Occipital lobe (tissue), 2 donors: Measurements from ENCODE around the gene P2RX3. TPM values are rescaled to one million over a fixed set of nuclear protein-coding genes. Genes with fewer than 3 reads are reported as not detected.
"Not testable (repeated sequence)": the region's sequence is repeated elsewhere in the genome, so short reads cannot be mapped to it uniquely, and the experiment has no call there.

Experiments
- DNase-seq: peaks from one replicate; lab custom pipeline; 2025; lab: John Stamatoyannopoulos, UW
- total RNA-seq: library from RNA; depleted of rRNA; stranded (reverse); fragments of >200 nt; gene quantifications from one replicate; pipeline ENCODE4 v1.2.3, GENCODE V29; 2014

The P2RX3 gene
- total RNA-seq, 1 donor from 2014 or later: not detected

DNA sequence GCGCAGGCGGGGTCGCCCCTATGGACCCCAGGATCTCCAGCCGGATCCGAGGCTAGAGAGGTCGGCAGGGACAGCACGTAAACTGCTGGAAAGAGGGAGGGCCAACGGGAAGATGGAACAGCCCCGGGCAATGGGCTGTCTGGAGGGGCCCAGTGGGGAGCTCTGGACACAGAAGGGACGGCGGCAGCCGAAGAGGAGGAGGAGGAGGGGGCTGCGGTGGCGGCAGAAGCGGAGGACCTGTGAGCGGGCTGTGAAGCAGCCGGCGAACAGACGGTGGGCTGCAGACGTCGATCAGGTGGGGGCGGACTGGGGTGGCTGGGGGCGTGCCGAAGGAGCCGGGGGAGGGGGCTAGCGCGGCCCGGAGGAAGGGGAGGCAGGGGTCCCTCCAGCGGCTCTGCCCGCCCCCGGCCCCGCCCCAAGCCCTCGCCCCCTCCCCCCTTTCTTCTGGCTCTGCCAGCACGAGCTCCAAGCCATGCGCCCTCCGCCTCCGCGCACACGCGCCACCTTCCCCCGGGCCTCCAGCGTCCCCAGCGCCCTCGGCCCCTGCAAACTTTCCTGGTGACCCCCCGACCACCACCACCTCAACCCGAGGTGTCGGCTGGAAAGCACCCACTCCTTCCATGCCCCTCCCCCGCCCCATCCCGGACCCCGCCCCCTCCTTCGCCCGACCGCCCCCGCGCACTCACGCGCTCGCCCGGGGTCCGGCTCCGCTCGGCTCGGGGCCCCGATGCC is 13.8 kb upstream of the P2RX3 start:
- no peak for DNase-seq

DNA sequence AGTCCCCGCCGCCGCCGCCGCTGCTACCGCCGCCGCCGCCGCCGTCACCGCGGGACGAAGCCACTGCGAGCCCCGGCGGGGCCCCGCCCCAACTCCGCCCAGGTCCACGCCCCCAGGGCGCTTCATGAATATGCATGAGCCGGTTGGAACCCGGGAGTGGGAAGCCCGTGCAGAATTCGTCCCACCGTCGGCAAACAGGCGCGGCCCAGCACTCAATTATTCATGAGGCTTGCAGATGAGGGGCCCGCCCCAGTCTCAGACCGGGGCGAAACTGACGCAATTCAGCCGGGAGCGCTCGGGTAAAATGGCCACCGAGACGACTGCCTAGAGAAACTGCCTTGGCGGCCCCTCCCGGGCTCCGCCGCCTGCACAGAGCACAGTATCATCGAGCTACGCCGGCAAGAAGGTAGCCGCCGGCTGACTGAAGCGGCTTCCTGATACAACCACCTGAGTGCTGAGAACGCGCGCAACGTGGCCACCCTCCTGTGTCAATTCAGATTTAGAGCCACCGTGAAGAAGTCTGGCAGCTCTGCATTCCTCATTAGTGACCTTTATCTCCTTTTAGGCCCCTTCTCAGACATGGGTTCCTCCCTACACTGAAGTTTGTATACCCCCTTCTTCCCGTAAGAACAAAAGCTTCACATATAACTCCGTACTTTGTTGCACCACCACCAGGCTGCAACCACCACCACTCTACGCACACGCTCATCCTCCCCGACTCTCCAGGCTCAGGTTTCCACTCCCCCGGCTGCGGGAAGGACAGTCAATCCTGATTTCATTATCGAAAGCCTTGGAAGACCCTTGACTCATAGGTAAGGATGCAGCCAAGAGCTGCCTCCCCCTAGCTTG is 13.0 kb upstream of the P2RX3 start, which contains the start of gene TNKS1BP1:
Gene TNKS1BP1 (minus strand): TSS at position 67 of the 849 bp plus-strand sequence. CDS start 3,067 bp downstream, outside the sequence.
- DNase-seq: peak; percentile 95

DNA sequence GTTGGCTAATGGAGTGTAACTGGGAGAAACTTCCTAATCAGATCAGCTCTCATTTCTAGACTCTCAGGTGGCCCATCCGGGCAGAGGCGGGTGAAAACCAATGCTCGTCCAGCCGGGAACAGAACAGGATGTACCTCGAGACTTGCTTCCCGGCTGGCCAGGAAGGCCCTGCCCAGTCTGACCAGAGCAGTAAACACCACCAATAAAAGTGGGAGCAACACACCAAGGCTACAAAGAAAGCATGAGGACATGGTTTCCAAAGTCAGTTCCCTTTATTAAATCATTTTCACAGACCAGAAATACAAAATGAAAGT is 12.5 kb upstream of the P2RX3 start:
- DNase-seq: no peak

DNA sequence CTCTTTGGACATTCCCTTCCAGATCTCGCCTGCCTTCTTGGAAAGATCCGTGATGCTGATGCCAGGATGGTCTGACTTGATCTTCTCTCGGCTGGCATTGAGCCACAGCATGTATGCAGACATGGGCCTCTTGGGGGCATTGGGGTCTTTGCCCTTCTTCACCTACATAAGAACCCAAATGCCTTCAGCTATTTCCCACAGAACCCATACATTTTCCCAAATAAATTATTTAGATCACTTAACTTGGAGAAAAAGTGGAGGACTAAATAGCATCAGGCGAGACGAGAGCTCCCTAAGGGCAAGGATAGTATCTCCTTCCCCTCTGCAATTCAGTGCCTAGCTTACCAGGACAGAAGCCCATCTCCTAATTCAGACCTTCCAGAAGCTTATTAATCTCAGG is 10.4 kb upstream of the P2RX3 start:
- no peak for DNase-seq

DNA sequence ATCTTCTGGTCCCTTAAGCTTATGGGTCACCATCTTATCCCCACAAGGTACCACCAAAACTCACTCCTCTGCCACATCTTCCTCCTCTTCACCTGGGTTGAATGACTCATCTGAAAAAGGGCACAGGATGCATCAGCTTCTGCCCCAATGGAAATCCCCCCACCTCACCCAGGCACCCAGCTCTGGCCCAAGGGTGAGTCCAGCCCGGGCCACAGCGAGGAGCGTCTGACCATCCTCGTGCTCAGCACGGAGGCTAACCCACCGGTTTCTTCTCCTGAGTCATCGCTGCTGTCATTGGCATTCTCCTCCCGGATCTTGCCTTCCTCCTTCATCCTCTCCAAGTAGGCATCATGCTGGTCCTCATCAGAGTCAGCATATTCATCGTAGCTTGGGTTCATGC is 8.1 kb upstream of the P2RX3 start:
- DNase-seq: no peak

DNA sequence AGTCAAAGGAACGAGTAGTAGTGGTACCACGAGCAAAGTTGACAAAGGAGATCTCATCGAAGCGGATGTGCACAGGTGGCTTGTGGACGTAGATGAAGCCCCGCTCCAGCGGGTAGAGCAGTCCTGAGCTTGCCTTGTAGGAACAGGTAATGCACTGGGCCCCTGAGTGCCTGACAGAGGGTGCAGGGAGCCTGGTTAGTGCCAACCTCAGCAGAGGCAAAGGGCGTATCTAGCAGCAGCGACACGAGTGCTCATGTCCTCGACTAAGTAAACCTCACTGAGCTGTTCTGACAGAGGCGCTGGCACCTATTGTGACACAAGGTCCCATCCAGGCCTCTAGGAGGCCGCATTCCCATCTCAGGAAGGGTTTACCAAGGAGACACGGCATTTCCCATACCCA is 6.4 kb upstream of the P2RX3 start:
- no peak for DNase-seq

DNA sequence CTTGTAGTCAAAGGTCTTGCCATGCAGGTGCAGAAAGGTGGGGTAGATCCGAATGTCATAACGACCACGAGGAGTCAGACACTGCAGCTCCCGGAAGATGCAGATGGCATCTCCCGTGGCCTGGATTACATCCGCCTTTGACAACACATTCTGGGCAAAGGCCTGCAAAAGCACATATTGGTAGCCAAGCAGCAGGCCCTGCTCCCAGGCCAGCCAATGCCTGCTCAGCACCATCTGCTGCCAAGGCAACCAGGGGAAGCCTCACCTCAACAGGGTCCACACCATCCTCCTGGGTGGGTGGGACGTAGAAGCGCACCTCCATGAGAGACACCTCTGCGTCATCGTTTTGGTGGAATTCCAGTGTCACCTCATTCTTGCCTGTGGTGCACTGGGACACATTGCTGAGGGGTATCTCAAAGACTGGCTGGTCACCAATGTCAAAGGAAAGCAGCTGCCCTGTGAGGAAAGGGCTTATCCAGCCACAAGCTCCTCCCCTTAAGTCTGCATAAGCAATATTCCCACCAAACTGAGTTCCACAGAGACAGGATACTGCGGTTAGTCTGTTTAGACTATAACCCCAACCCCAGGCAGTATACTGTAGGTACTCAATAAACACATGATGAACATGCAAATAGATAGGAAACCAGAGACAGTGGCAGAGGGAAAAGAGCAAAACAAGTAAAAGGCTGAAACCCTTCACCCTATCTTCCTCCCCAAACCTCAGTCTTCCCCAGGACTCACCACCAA is 5.3 kb upstream of the P2RX3 start:
- DNase-seq: no peak

DNA sequence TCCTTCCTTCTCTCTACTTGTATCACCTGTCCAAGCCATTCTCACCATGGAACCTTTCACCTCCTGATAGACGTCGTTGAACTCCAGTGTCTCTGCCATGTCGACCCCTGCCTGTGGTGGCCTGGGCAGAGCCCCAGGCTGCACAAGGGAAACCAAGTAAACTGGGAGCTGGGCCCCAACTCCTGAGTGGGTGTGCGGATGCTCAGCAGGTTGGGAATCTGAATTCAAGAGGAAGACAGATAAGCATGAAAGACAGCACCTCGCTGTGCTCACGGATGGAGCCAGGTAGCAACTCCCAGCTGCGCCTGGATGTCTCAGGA is 3.2 kb upstream of the P2RX3 start:
- no peak for DNase-seq

DNA sequence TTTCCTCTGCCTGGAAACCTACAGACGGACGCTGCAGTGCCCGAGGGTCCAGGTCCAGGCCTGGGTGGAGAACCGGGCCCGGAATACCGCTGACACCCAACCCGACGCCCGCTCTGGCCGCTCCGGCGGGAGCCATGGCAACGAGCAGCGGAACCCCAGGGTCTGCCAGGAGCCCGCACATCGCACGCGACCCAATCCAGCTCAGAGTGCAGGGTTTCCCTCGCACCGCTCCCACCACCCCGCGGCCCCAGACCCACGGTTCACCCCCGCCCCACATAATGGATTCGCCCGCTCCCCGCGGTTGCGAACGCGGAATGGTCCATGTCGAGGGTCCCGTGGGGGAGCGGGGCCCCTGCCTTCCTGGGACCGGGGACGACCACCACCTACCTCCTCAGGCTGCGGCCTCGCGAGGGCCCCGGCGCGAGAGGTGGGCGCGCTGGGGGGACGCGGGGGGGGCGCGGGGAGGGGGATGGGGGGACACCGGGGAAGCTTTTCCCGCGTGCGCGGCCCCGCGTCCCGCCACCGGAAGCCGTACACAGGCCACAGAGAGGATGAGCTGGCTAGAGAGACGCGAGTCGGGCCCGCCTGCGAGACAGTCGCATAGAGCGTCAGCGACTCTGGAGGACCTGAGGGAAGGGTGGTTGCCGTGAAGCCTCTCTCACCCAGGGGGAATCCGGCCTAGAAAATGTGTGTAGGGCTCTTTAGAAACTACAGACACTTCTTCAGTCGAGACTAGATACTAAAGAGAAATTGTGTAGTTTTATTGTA is 2.6 kb upstream of the P2RX3 start, which contains the start of gene SSRP1:
Gene SSRP1 (minus strand): TSS at position 550 of the 768 bp plus-strand sequence. CDS start 771 bp downstream, outside the sequence.
- peak; percentile 87 for DNase-seq

DNA sequence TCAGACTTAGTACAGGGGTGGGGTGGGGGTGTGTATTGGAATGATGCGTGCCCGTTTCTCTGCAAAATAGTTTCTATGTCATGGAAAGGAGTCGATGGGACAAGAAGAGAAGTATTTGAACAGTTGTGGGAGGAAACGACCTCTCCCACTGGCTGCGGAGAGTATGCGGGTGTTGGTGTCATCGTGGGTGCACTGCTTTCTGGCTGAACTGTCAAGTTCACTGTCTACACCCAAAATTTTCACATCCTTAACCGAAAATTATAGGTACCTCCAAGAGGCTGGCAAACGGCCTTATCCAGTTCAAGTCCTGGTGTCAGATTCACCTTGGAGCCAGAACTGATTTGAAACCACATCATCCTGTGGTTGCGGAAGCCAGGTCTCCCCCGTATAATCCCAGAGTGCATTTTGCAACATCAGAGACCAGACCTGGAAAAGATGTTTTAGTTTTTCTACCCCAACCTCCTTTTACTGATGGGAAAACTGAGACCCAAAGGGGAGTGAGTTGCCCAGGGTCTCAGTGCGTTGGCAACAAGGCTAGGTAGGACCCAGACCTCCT is 2.0 kb upstream of the P2RX3 start:
- no peak for DNase-seq

DNA sequence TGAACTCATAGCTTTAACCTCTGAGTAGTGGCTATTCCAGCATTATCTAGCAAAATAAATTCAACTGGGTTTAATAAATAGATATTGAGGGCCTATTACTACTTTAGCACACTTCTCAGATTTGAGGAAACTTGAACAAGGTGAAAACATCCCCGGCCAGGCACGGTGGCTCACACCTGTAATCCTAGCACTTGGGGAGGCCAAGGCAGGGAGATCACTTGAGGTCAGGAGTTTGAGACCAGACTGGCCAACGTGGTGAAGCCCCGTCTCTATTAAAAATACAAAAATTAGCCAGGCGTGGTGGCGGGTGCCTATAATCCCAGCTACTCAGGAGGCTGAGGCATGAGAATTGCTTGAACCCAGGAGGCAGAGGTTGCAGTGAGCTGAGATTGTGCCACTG is 1.3 kb upstream of the P2RX3 start:
- not testable (repeated sequence) for DNase-seq

DNA sequence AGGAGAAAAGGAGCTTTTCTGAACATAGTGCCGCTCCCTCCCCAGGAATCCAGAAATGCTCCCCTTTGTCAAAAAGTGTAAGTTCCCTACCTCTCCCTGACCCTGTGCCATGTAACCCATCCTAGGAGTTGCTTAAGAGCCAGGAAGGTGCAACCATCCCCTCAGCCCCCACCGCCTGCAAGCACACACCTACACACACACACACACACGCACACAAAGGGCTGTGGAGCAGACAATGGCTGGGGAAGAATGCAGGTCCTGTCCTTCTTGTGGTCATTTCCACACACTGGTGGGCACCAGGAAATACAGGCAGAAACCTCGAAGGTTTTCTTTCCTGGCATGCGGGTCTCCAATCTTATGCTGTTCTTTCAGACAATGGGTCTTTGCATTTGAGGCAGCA is 1.2 kb downstream of the P2RX3 start:
- DNase-seq: no peak

DNA sequence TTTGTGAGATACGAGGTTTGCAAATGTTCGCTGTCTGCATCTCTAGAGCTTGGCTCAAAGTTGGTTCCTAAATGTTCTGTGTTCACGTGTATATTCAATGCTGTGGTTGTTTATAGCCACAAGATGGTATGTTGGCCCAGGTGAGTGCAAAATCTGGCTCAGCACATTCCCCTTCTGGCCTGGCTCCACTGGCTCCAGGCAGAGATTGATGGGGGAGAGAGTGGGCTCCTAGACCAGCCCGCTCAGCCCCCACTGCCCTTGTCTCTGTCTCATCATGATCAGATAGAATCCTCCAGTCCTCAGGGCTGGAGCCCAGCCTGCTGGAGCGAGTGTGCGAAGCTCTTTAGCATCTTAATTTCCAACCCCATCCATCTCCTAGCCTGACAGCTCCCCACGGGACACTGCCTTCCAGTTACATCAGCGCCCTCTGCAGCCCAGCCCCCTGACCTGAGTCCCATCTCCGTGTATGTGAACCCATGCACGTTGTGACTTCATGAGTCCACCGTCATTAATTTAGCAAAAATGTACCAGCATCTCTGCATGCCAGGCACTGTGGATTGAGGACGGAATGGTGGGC is 2.0 kb downstream of the P2RX3 start:
- DNase-seq: no peak

DNA sequence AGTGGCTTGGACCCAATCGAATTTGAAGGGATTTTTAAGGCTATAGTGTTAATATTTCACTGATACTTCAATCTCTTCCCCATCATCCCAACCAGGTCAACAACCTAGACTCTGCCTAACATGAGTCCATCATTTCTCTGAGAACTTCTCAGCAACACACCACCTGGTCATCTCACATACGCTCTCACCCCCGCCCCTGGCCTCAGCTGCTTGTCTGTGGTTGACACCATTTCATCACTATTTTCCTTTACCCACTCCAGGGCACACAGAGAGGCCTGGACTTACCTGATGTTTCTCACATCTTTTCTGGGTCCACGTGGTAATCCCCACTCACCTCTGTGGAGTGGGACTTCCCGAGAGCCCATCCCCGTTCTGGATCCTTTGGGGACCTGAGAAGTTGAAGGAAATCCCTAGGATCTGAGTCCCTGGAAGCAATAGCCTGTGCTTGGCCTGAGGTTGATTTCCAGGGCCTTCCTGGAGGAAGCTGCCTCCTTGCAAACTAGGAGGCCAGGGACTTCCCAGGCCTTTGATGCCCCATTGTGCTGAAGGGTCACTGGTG is 3.2 kb downstream of the P2RX3 start:
- no peak for DNase-seq

DNA sequence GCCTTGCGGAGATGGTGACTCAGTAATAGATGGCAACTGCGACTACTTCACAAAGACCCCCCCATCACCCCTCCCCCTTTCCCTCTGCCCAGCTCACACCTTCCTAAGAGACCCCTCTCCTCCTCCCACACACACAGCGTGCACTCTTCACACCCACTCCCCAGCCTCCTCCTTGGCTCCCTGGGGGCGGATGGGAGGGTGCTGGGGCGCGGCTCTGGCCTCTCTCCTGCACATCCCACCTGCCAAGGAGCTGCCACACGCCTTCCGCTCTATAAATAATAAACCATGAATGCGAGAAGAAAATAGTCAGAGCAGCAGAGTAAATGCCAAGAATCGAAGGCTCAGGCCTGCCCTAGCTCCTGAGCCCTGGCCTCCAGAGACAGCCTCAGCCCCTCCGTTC is 4.5 kb downstream of the P2RX3 start:
- DNase-seq: no peak

DNA sequence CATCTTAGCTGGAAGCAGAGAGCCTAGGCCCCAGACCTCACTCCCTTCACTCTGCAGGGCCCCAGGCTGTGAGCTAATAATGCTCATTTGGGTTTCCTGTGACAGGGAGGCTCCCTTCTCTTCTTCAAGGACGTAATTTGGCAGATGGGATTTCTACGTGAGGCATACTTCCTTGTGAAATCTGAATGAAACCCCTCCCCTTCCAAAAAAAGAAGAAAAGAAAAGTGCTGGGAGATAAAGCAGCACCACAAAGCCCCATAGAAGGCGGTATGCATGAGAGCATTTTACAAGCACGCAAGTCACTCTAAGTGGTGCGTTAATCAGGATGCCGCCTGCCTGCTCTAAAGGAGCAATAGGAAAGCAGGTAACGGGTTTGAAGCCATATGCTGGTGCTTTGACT is 5.7 kb downstream of the P2RX3 start:
- no peak for DNase-seq

DNA sequence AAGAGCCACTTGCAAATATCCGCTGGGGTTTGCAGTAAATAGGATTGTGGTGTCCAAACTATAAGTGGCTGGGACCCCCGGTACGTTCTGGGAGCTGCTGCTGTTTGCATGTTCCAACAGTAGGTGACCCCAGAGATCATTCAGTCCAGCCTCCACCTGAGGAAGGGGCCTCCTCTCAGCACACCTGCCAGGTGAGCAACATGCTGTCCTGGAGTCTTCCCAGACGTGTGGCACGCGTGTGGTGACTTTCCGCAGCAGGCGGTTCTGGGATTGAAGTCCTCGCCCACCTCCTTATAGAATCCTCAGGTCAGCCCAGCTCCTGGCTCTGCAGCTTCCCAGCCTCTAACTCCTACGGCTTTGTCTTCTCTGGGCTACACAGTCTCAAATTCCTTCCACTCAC is 6.7 kb downstream of the P2RX3 start:
- DNase-seq: no peak

DNA sequence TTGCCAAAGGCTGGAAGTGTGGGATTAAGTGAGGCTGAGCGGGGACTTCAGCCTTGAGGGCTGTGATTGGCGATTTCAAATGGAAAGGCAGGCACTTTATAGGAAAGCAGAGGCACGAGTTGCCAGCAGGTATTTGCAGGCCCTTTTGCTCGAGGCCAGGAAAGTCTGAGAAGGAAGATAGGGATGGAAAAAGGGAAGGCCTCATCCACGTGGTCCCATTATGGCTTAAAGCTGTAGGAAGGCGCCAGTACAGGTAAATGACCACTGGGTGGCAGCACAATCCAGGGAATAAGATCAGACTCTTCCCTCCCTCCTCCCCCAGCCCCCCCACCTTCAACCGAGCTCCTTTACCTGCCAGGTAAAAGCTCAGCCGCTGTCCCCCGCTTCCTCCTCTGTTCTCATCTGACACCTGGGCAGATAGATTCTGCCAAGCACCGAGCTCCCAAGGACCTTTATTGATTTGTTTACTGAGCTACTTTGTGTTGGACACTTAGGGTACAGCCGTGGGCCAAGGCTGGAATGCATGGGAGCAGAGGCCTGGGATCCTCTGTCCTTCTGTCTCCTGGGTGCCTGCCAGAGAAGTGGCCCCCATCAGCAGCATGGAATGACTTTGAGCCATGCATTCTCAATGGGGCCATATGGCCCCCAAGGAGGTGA is 7.5 kb downstream of the P2RX3 start:
- peak; percentile 54 for DNase-seq

DNA sequence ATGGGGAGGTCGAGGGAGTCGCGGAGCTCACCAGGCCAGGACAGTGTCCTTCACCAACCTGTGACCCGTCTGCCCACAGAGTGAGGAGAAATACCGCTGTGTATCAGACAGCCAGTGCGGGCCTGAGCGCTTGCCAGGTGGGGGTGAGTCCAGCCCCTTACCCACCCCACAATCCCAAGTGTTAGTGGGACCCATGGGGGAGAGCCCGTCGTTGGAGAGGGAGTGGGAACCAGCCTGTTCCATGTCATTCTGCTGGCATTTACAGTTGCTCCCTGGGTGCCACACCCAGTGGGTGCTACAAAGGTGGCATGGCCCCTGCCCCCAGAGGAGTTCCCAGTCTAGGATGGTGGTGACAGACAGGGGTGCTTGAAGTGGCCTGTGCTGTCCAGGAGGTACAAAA is 9.2 kb downstream of the P2RX3 start:
- no peak for DNase-seq

DNA sequence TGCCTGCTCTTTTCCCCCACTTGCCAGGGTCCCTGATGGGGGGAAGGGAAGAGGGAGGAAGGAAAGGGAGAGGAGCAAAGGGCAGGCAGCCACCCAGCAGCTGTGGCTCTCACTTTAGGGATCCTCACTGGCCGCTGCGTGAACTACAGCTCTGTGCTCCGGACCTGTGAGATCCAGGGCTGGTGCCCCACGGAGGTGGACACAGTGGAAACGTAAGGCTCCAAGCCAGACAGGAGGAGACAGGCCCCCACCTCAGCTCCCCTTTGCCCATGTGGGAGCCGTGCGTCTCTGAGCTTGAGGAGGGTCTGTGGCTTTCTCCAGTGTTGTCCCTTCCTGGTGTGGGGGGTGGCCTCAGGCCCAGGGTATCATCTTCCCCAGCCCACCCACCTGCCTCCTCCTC is 9.9 kb downstream of the P2RX3 start:
- no peak for DNase-seq
